GM18499 (cell line): ENCODE data around the gene CD27.

ENCODE experiments used
- ATAC-seq: cut with Tn5 transposase; IDR thresholded peaks from one replicate; pipeline ENCODE4 v1.9.1; 2021; ENCODE audit warnings: moderate number of reproducible peaks; ENCODE audit not compliant: insufficient read depth, unreplicated experiment

The CD27 gene

DNA sequence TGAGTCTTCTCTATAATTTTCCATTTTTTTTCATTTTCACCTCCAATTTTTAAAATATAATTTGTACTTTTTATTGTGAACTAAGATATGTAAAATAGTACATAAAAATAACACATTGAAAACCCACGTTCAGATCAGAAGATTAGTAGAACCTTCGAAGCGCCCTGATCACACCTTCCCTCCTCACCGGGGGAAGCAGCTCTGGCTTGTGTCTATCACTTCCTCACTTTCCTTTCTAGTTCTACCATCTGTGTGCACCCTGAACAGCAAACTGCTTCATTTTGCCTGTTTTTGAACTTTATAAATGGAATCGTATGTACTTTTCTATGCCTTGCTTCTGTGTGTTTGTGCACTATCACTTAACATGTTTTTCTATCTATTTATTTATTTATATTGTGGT lies 11.8 kb upstream of the CD27 start:
- ATAC-seq = no peak

GRCh38 chr12:6434205-6435140 lies 10.3 kb upstream of the CD27 start:
- no peak for ATAC-seq

GRCh38 chr12:6435961-6436715 lies 8.6 kb upstream of the CD27 start:
- no peak for ATAC-seq

DNA sequence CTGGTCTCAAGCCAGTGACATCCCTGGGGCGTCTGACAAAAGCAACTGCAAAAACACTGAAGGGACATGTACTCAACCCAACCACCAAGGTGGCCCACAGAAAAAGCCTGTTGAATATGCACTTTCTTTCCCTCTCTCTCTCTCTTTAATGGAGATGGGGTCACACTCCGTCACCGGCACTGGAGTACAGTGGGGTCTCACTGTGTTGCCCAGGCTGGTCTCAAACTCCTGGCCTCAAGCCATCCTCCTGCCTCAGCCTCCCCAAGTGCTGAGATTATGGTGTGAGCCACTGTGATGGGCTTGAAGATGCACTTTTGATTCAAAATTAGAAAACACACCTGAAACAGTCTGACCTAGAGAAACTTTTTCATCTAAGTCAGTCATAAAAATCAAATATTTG lies 7.2 kb upstream of the CD27 start:
- no peak for ATAC-seq

DNA sequence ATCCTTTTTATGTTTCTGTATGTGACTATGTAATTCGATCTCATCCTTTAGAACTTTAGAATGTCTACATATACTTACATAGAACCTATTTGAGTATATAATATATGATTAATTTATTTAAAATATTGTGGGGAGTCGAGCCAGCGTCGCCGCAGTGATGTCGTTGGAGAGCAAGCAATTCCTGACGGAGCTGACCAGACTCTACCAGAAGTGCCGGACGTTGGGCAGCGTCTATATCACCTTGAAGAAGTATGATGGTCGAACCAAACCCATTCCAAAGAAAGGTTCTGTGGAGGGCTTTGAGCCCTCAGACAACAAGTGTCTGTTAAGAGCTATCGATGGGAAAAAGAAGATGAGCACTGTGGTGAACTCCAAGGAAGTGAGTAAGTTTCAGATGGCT lies 6.4 kb upstream of the CD27 start:
- ATAC-seq = no peak

GRCh38 chr12:6440391-6440790 lies 4.4 kb upstream of the CD27 start:
- no peak for ATAC-seq

DNA sequence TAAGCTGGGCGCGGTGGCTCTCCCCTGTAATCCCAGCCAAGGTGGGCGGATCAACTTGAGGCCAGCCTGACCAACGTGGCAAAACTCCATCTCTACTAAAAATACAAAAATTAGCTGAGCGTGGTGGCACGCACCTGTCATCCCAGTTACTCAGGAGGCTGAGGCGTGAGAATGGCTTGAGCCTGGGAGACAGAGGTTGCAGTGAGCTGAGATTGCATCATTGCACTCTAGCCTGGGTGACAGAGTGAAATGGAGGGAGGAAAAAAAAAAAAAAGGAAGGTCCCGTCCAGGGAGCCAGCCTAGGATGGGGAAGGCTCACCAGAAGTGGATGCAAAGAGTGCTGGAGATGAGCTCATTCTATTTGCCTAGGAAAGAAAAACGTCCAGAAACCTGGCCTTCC lies 1.9 kb upstream of the CD27 start:
- ATAC-seq = no peak

DNA sequence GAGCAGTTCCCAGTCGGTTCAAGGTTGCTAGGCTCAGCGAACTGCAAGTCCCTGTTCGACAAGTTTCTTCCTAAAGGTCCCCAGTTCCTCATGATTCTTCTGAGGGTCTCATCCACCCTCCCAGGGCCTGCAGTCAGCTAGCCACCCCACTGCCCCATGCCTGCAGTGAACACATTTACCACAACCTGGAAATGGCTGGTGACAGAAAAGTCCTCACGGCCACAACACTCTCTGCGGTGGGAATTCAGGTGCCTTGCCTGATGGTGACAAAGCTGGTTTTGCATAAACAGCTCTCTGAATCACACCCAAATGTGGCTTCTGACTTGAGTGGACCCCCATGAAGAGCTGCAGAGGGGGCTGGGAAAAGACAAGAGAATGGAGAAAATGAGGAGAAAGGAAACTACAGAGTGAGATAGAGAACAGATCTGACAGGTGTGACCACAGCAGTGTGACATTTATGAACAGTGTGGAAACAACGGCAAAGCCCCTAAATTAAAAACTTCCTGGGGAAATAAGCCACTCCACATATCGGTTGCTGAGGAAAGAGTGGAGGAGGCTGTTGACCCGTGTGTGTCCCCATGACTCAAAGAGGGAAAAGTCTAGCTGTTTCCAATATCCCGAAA lies 1.3 kb upstream of the CD27 start:
- ATAC-seq = no peak

DNA sequence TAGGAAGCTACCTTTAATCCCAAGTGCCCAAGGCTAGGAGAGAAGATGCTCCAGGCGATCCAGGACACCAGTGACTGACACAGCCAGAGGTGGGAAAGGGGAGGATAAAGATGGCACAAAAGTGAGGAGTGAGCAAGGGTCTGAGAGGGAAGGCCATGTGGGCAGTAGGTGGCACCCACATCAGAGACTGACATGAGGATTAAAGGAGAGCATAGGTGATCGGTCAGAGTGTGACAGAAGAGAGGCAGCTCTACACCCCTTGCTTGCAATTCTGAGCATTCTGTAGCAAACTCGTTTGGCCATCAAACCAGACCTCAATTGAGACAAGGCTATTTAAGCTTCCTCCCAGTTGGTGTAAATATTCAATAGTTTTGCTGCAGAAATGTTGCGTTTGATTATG lies 724 bp upstream of the CD27 start:
- no peak for ATAC-seq

- no peak for ATAC-seq
These were observed 5.5 kb downstream of the CD27 start for GRCh38 chr12:6450091-6450868.

- no peak for ATAC-seq
These were observed 6.2 kb downstream of the CD27 start for GRCh38 chr12:6450869-6451347.

- no peak for ATAC-seq
These were observed 6.8 kb downstream of the CD27 start, which contains the start of gene TAPBPL for GRCh38 chr12:6451348-6452244. Gene TAPBPL (plus strand): TSS chr12:6452042. CDS start chr12:6452249, 207 bp downstream.

DNA sequence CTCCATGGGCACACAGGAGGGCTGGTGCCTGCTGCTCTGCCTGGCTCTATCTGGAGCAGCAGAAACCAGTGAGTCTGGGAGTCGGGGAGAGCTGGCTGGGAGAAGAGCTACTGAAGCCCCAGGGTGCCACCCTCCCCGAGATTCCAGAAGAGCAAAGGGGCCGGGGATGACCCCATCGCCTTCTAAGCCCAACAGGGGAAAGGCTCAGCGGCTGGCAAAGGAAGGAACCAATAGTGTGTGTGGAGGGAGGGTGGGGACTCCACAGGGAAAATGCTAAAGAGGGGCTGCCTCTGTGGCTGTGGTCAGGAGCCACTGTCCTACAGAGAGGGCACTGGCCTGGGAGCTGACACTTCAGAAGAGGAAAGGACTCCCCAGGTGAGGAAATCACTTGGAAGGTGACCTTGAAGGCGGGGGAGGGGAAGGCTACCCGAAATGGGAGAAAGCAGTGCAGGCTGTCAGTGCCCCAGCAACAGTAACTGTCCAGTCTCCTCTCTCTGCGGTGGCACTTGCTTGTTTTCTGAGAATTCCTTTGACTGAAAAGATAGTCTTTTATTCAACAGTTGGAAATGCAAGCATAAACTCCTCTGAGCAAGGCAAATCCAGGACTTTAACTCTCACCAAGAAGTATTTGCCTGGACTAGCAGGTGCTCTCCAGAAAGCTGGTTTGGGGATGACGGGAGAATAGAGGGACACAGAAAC lies 7.6 kb downstream of the CD27 start:
- ATAC-seq = no peak

GRCh38 chr12:6452944-6453630 lies 8.3 kb downstream of the CD27 start:
- ATAC-seq = no peak

- ATAC-seq = no peak
These were observed 12.6 kb downstream of the CD27 start for GRCh38 chr12:6457220-6457945.

DNA sequence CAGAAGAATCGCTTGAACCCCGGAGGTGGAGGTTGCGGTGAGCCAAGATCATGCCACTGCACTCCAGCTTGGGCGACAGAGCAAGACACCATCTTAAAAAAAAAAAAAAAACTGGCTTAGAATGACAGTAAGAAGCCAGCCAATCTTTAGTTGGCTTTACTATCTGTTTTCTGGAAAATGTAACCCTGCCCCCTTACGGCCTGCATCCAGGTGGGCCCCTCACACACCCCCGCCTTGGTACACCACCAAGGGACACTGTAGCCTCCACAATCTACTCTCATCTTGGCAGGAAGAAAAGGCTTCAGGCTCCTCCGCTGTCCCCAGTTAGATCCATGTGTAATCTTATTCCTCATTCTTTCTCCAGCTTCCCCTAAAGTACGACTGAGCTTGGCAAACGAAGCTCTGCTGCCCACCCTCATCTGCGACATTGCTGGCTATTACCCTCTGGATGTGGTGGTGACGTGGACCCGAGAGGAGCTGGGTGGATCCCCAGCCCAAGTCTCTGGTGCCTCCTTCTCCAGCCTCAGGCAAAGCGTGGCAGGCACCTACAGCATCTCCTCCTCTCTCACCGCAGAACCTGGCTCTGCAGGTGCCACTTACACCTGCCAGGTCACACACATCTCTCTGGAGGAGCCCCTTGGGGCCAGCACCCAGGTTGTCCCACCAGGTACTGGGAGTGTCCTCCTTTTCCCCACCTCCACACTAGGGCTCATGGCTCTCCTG lies 13.7 kb downstream of the CD27 start:
- no peak for ATAC-seq

GRCh38 chr12:6459004-6459337 lies 14.2 kb downstream of the CD27 start:
- no peak for ATAC-seq
